Measurements from ENCODE around the gene CYSRT1.

DNA sequence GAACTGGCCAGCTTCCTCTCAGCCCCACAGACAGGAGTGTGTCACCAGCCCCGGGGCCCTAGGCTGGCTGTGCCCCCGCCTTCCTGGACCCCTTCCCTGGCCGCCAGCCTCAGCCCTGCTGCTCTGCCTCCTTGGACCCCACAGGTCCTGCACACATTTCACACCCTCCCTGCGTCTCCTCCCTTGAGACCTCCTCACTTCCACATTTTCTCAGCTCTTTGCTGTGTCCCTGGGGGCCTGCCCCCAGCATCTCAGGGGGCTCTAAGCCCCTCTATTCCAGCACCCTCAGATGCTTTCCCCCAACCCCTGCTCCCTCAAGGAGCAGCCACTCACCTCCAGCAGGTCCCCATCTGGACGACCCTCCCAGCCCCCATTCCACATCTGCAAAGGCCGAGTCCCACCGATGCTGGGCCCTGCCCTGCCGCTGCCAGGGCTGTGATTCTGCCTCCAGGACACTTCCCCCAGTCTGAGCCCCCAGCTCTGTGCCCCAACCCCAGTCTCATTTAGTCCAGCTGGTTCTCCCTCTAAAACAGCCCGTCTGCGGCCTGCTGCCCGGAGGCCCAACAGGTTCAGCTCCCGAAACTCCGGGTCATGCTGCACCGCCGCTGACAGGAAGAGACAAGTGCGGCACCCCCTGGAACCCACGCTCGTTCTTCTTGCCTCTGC is 9.9 kb downstream of the CYSRT1 start:
- TF ChIP-seq, protein P1, sequence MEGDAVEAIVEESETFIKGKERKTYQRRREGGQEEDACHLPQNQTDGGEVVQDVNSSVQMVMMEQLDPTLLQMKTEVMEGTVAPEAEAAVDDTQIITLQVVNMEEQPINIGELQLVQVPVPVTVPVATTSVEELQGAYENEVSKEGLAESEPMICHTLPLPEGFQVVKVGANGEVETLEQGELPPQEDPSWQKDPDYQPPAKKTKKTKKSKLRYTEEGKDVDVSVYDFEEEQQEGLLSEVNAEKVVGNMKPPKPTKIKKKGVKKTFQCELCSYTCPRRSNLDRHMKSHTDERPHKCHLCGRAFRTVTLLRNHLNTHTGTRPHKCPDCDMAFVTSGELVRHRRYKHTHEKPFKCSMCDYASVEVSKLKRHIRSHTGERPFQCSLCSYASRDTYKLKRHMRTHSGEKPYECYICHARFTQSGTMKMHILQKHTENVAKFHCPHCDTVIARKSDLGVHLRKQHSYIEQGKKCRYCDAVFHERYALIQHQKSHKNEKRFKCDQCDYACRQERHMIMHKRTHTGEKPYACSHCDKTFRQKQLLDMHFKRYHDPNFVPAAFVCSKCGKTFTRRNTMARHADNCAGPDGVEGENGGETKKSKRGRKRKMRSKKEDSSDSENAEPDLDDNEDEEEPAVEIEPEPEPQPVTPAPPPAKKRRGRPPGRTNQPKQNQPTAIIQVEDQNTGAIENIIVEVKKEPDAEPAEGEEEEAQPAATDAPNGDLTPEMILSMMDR (IDR thresholded peaks at IDR 0.05) = no peak
- TF ChIP-seq POLR2A (IDR thresholded peaks at IDR 0.05) = no peak
